DMS153 (cell line): ENCODE measurements around the gene HNRNPU.

Experiments used
- DNase-seq: peaks from one replicate; lab custom pipeline; 2025; lab: John Stamatoyannopoulos, UW

The HNRNPU gene

DNA sequence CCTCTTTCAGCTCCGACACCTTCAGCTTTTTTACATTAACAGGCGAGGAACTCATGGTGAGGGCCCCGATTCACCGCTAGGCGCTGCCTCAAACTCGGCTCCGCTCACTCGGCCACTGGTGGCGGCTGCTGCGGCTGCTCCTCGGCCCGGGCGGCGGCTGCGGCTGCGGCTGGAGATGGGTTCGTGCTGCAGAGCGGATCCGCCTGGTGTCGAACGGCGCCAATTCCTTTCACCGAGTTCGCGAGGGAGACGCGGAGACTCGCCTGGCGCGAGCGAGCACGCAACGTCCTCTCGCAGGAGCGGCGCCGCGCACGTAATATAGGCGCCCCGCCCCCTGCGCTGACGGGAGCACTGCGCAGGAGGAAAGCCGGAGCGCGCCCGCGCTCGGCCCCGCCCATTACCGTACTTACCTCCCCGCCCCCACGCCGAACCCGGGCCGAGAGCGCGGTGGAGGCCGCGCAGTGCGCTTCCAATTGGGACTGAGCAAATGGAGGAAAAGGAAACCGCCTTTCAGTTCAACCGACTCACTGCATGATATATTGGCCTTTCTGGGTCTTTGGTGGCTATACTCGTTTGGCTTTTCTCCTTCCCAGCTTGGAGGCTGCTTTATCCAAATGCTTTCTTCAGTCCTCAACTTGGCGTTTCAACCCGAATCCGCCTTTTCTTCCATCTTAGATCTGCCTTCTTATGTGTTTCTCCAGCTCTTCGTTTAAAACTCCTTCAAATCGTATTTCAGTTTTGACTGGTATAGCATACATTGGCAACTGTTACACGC lies at the start of gene HNRNPU:
Gene HNRNPU (minus strand): TSS at position 291 of the 775 bp plus-strand sequence. CDS start 236 bp downstream, at position 55.
- DNase-seq, result peak; percentile 96

- no peak for DNase-seq
Observed at GRCh38 chr1:244913806-244914205, 49.5 kb upstream of the HNRNPU start.

- no peak for DNase-seq
Observed at GRCh38 chr1:244904119-244904518, 39.8 kb upstream of the HNRNPU start.

GRCh38 chr1:244901400-244902015 lies 37.2 kb upstream of the HNRNPU start:
- no peak for DNase-seq

GRCh38 chr1:244897476-244898254 lies 33.3 kb upstream of the HNRNPU start:
- no peak for DNase-seq

DNA sequence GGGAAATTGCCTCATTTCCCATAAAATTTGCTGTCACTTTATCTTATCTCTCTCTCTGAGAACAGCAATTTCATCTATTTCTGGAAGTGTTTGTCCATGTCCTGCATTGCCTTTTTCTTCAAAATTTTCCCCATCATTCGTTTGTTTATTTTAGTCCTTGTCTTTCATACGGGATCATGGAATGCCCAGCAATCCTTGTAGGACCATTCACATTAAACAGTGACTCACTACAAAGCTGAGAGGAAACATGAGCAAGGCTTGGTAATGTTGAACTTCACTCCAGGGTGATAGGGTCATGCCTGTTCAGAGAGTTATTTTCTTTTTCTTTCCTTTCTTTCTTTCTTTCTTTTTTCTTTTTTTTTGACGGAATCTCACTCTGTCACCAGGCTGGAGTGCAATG lies 32.2 kb upstream of the HNRNPU start:
- DNase-seq, result no peak

GRCh38 chr1:244893836-244894235 lies 29.5 kb upstream of the HNRNPU start:
- DNase-seq, result no peak

- no peak for DNase-seq
Observed at GRCh38 chr1:244887281-244887680, 22.9 kb upstream of the HNRNPU start.

GRCh38 chr1:244881552-244882280 lies 17.4 kb upstream of the HNRNPU start:
- no peak for DNase-seq

GRCh38 chr1:244878681-244879080 lies 14.3 kb upstream of the HNRNPU start:
- no peak for DNase-seq

- no peak for DNase-seq
Observed at GRCh38 chr1:244876228-244876910, 12.0 kb upstream of the HNRNPU start.

DNA sequence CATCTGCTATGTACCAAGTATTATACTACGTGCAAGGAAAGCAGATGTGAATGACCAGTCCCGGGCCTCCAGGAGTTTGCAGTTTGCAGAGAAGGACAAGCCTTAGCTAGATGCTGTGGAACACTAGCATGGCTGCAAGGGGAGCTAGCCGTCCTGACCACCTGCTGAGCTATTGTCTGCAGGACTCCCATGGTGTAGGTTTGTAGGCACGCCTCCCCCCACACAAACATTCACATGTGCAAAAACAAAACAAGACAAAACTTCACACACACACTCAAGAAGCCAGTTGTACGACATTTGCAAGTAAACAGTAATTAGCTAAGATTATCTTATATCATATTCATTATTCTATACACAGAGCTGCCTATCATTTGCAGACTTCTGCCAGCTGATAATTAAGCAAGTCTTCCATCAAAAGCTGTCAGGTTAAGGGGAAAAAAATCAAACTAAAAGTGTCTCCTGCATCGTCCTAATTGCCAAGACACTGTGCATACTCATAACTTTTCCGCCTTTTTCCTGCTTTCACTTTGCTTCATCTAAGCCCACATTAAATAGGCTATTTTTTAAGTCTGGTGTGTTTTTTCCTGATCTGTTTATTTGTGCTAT lies 10.7 kb upstream of the HNRNPU start:
- peak; percentile 53 for DNase-seq

DNA sequence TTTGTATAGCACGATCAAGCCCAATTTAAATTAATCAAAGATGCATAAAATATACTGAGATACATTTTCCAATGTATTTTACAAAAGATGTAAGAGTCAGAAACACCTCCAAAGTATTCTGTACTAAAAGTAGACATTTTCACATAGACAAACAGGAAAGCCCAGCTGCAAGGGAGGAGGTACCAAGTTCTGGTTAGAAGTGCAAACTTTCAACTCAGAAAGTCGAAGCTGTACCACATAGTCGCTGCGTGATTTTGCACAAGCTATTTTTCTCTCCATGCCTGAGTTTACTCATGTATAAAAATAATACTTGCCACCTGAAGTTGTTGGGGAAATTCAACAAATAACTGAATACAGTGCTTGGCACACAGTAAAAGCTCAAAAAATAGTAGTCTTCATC lies 5.6 kb upstream of the HNRNPU start:
- DNase-seq, result no peak

DNA sequence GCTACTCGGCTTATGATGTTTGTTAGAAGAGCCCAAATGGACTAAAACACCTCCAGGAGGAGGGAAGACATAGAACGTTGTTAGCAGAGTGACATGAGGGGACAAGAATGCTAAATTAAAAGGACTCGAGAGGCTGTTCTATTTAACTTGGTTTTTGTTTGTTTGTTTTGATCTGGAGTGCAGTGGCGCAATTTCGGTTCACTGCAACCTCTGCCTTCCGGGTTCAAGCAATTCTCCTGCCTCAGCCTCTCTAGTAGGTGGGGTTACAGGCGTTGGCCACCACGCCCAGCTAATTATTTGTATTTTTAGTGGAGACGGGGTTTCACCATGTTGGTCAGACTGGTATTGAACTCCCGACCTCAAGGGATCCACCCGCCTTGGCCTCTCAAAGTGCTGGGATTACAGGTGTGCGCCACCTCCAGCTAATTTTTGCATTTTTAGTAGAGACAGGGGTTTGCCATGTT lies 5.1 kb upstream of the HNRNPU start:
- DNase-seq, result no peak

- DNase-seq, result no peak
Observed at GRCh38 chr1:244868484-244869363, 4.4 kb upstream of the HNRNPU start.

GRCh38 chr1:244866355-244866754 lies 2.0 kb upstream of the HNRNPU start:
- DNase-seq, result no peak

- no peak for DNase-seq
Observed at GRCh38 chr1:244865820-244866219, 1.5 kb upstream of the HNRNPU start.

GRCh38 chr1:244865028-244865371 lies 657 bp upstream of the HNRNPU start:
- no peak for DNase-seq

GRCh38 chr1:244863491-244864252 lies 671 bp downstream of the HNRNPU start:
- no peak for DNase-seq
